Adipose tissue (tissue), 3 donors: ENCODE data around the gene SLC12A9. TPM values are rescaled to one million over a fixed set of nuclear protein-coding genes. Genes with fewer than 3 reads are reported as not detected.
"Not testable (repeated sequence)": the region's sequence is repeated elsewhere in the genome, so short reads cannot be mapped to it uniquely, and the experiment has no call there.

Experiments
- H3K27ac ChIP-seq: one replicate; pipeline ENCODE4 v1.5.1; 2013; ENCODE audit warnings: low read depth, low read length
- WGBS, 3 donors: extraction: QIAGEN DNeasy Blood & Tissue Kit; methylation state at CpG; one replicate each; pipeline ENCODE4 v1.1.7; 2013; 5-methylcytosine and 5-hydroxymethylcytosine counted together
- polyA plus RNA-seq, 3 donors: library from polyadenylated mRNA; stranded (reverse); fragments of 200-250 nt; gene quantifications; one replicate each; pipeline ENCODE4 v1.2.3, GENCODE V29; 2013
- donor health status: healthy with polysubstance abuse.
- donor health status: Bipolar disorder and iron deficiency.
- donor health status: healthy.

The SLC12A9 gene
- 10 to 100 TPM; 12.0 to 18.8 (median 13.8) TPM for polyA plus RNA-seq

- H3K27ac ChIP-seq: no peak within 1 kb of the TSS
- WGBS, 3 donors: 0% methylated on average over 56 to 71 of the region's 71 CpGs
These were observed at the start of gene SLC12A9 for GRCh38 chr7:100852048-100852872. Gene SLC12A9, plus strand, starts transcription at chr7:100852713. Its CDS starts 1,485 bp downstream, at chr7:100854198.

DNA sequence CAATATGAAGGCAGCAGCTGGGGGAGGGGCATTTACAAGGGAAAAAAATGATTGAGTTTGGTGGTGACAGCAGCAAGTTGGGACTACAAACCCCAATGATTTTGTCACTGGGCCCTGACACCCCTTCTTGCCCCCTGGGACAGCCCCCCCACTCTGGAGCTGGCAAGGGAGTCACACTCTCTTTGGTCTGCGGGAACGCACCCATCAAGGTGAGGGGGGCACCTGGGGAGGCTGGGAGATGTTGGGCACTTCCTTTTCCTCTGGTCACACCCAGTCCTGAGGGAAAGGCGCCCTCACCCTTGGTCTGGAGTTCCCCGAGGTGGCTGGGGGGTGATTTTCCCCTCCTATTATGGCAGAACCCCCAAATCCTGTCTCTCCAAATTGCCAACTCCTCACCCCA is 49.6 kb upstream of the SLC12A9 start:
- no peak overlapping the region for H3K27ac ChIP-seq
- 60 to 65% (median 62%) methylated on average over 4 of the region's 4 CpGs for WGBS, 3 donors

DNA sequence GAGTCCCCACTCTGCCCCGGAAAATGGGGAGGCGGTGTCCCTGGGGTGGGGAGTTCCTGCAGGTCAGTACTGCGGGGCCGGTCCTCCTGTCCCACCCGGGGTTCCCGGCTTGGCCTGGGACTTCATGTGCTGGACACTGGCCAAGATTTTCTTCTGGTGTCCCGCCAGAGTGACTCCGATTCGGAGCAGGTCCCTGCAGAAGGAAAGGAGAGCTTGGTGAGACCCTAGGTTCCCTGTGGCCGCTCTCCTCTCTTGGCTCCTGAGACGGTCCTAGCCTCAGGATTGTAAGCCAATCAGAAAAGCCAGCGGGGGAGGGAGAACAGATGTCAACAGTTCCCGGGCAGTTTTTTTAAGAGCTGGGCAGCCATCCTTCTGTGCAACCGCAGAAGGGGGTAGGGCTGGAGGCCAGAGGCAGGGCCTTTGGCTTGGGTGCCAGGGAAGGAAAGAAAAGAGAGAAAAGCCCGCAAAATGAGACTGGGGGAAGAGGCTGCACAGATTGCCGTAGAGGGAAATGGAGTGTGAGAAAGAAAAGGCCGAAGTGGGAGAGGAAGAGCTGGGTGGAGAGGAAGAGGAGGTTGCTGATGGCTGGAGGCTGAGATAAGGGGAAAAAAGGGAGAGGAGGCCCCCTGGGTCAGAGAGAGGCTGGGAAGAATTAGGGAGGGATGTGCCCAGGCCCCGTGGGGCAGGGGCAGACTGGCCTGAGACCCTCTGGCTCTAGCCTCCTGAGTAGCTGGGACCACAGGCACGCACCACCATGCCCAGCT is 48.9 kb upstream of the SLC12A9 start:
- 24 to 31% (median 26%) methylated on average over 19 of the region's 19 CpGs for WGBS, 3 donors
- no peak overlapping the region for H3K27ac ChIP-seq

DNA sequence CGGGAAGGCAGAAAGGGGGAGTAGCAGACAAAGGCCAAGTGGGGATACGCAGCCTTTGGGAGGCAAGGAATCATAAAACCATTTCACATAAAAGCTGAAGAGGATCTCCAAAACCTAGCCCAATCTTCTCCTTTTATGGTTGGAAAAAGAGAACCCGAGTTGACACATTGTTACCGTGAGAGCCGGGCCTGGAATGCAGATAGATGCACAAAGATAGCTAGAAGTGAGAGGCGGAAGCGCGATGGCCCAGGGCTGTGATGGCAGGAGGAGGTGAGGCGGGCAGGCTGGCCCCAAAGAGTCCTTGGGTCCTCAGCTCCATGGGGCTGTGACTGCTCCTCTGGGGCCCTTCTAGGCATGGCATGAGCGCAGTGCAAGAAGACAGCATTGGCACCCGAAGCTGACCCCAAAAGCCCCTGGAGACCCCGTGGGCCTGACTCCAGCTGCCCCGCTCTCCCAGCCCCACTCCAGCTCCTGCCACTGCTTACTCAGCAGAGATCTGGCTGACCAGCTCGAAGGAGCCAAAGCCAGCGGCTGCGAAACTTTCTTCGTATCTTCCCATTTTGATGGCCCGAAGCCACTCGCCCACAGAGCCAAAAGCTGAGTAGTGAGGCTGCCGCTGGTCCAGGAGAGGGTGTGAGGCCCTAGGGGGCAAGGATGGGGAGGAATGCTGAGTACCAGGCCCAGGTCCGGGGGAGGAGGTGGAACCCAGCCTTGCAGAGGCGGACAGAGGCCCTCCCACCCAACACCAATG is 47.7 kb upstream of the SLC12A9 start:
- 74 to 91% (median 90%) methylated on average over 22 of the region's 22 CpGs for WGBS, 3 donors
- H3K27ac ChIP-seq: no peak overlapping the region

DNA sequence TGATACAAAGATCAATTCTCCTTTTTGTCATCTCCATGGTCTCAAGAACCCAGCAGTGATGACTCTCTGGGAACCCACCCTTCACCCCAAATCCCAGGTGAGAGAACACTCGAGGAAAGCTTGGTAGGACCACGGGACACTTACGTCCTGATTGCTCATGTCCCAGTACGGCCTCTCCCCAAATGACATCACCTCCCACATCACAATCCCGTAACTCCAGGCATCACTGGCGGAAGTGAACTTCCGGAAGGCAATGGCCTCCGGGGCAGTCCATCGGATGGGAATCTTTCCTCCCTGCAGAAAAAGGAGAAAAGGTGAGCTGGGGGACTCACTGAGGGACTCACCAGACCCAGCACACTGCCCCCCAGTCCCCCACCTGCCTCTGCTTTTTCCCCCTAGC is 46.2 kb upstream of the SLC12A9 start:
- H3K27ac ChIP-seq: no peak overlapping the region
- 79 to 92% (median 92%) methylated on average over 9 of the region's 9 CpGs for WGBS, 3 donors

- WGBS, 3 donors: 96 to 97% (median 97%) methylated on average over 6 of the region's 6 CpGs
- not testable (repeated sequence) for H3K27ac ChIP-seq
These were observed 45.6 kb upstream of the SLC12A9 start for GRCh38 chr7:100806883-100807282.

DNA sequence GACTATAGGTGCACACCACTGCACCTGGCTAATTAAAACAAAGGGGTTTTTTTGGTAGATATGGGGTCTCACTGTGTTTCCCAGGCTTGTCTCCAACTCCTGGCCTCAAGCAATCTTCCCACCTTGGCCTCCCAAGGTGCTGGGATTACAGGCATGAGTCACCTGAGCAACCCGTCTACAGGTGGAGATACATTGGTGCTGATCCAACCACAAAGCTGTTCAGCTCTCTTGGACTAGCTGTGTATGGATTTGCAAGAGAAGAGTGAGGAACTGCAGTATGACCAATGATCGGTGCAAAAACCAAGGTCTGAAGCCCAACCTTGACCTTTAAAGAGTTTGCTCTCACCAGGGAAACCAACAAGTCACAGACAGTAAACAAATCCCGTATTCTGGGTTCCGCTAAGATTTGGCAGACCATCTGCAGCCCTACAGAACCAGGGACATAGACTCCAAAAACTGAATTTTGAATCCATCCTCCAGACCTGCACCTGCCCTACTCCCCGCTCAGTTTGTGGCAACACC is 44.1 kb upstream of the SLC12A9 start:
- no peak overlapping the region for H3K27ac ChIP-seq
- WGBS, 3 donors: 51 to 85% (median 84%) methylated on average over 5 of the region's 5 CpGs

DNA sequence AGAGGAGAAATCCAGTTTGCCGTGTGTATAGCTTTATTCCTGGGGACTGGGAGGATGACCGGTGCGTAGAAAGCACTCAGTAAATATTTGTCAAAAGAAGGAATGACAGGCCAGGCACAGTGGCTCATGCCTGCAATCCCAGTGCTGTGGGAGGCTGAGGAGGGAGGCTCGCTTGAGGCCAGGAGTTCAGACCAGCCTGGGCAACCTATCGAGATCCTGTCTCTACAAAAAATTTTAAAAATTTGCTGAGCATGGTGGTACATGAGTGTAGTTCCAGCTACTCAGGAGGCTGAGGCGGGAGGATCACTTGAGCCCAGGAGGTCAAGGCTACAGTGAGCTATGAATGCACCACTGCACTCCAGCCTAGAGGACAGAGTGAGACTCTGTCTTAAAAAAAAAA is 41.0 kb upstream of the SLC12A9 start:
- no peak overlapping the region for H3K27ac ChIP-seq
- WGBS, 3 donors: 77 to 85% (median 82%) methylated on average over 6 of the region's 6 CpGs

DNA sequence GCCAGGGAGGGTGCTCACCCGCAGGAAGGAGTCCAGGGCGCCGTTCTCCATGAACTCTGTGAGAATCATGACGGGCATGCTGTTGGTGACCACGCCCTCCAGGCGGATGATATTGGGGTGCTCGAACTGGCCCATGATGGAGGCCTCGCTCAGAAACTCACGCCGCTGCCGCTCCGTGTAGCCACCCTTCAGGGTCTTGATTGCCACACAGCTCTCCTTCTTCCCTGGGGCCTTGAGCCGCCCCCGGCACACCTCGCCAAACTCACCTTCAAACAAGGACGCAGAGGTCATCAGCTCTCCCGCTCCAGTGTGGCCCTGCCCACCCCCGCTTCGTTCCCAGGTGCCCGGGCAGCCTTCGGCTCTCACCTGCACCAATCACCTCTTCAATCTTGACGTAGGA is 39.8 kb upstream of the SLC12A9 start:
- H3K27ac ChIP-seq: no peak overlapping the region
- 93 to 96% (median 93%) methylated on average over 22 of the region's 22 CpGs for WGBS, 3 donors

DNA sequence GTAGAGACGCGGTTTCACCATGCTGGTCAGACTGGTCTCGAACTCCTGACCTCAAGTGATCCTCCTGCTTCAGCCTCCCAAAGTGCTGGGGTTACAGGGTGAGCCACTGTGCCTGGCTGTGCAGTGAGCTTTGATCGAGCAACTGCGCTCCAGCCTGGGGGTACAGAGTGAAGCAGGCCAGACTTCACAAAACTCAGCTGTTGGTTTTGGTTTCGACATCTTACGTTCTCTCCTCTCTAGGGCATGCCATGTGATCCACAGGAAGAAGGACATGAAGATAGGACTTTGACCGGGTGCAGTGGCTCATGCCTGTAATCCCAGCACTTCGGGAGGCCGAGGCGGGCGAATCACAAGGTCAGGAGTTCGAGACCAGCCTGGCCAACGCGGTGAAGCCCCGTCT is 36.0 kb upstream of the SLC12A9 start:
- WGBS, 3 donors: 87 to 95% (median 91%) methylated on average over 16 of the region's 16 CpGs
- not testable (repeated sequence) for H3K27ac ChIP-seq

GRCh38 chr7:100817097-100817496 is 35.4 kb upstream of the SLC12A9 start:
- H3K27ac ChIP-seq: no peak overlapping the region
- 91 to 93% (median 92%) methylated on average over 19 of the region's 19 CpGs for WGBS, 3 donors

DNA sequence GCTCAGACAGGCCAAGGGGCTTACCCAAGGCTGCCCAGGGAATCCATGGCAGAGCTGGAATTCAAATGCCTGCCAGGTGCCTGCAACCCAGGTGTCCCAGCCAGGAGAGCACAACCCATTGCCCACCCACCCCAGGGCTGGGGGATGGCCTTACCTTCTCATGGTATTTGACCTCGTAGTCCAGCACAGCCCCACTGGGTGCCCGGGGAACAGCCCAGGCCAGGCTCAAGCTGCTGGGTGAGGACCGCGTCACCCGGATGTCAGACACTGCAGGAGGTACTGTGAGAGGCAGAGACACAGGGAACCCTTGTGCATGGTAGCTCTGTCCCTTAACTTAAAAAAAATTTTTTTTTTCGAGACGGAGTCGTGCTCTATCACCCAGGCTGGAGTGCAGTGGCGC is 34.1 kb upstream of the SLC12A9 start:
- no peak overlapping the region for H3K27ac ChIP-seq
- 90 to 98% (median 94%) methylated on average over 9 of the region's 9 CpGs for WGBS, 3 donors

GRCh38 chr7:100818825-100819224 is 33.7 kb upstream of the SLC12A9 start:
- no peak overlapping the region for H3K27ac ChIP-seq
- WGBS, 3 donors: 82 to 91% (median 83%) methylated on average over 6 of the region's 6 CpGs

GRCh38 chr7:100819586-100819985 is 32.9 kb upstream of the SLC12A9 start:
- 90 to 94% (median 93%) methylated on average over 23 of the region's 23 CpGs for WGBS, 3 donors

GRCh38 chr7:100822236-100823139 is 30.0 kb upstream of the SLC12A9 start:
- no peak overlapping the region for H3K27ac ChIP-seq
- WGBS, 3 donors: 91 to 94% (median 91%) methylated on average over 34 to 43 of the region's 43 CpGs

More at GRCh38 chr7:100819586-100819985, 32.9 kb upstream of the SLC12A9 start:
- H3K27ac ChIP-seq: no peak overlapping the region

DNA sequence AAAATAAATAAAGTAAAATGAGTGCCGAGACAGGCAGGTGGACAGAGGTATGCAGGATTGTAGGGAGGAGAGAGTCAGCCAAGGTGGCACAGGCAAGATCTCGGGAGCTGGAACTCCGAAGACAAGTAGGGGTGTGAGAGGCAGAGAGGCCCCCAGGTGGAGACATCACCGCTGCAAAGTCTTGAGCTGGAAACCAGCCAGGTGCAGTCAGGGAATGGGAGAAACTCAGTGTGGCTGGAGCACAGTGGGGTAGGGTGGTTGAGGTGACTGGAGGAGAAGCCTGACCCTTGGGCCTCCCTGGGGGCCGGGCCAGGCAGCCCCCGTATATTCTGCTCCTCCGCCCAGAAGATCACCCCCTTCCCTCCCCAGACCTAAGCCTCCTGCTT is 29.4 kb upstream of the SLC12A9 start:
- 79 to 89% (median 85%) methylated on average over 5 to 7 of the region's 7 CpGs for WGBS, 3 donors
- no peak overlapping the region for H3K27ac ChIP-seq

DNA sequence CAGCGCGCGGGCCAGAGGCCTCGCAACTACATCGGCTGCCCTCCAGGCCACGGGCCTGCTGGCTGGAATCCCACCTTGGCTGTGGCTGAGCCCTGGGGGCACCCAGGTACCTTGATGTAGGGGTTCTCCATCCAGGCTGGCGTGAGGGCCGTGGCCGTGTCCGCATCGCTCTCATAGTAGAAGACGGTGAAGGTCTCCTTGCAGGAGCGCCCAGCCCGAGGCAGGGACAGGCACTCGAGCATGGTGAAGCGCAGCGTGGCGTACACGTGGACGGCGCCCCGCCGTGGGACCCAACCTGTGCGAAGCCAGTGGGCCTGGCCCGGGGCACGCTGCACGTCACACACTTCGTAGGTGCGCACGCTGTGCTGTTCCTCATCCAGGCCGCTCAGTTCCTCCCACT is 29.0 kb upstream of the SLC12A9 start:
- 88 to 93% (median 92%) methylated on average over 25 to 31 of the region's 31 CpGs for WGBS, 3 donors
- no peak overlapping the region for H3K27ac ChIP-seq
